GM04503 (cell line): Measurements from ENCODE around the gene WNK1.

Source experiments
- DNase-seq: peaks from one replicate; pipeline ENCODE4 v3.0.0-alpha.2; 2012; ENCODE audit warnings: low read depth

The WNK1 gene

GRCh38 chr12:951176-951575, 198.8 kb downstream of the WNK1 start:
- DNase-seq: no peak

GRCh38 chr12:953776-954175, 201.4 kb downstream of the WNK1 start:
- no peak for DNase-seq

GRCh38 chr12:954741-955140, 202.4 kb downstream of the WNK1 start:
- DNase-seq: no peak

GRCh38 chr12:955939-956338, 203.6 kb downstream of the WNK1 start:
- no peak for DNase-seq

- DNase-seq: no peak
These were observed 206.3 kb downstream of the WNK1 start for GRCh38 chr12:958588-959123.
